ENCODE measurements around the gene CAPN8. TPM values are rescaled to one million over a fixed set of nuclear protein-coding genes. Genes with fewer than 3 reads are reported as not detected.

The CAPN8 gene
- total RNA-seq, 1 experiment from 2014 or later: 0.28 TPM

GRCh38 chr1:223549740-223550139, 115.8 kb downstream of the CAPN8 start:
- Mint-ChIP-seq H3K27me3 (ENCODE audit: low read depth) (no peaks in the 10 kb centered on the region), H3K36me3 (no peaks in the 10 kb centered on the region), H3K27ac (no peak overlapping the region), H3K4me3 (no peak overlapping the region), H3K9me3 (peaks cover 4% of the 10 kb centered on the region; the same call in 1 of the 2 replicates), H3K4me1 (peaks cover 7% of the 10 kb centered on the region)
- no peak for ATAC-seq
- TF ChIP-seq E2F4 (CRISPR knock-in tag; IDR thresholded peaks at IDR 0.05; ENCODE audit: borderline replicate concordance, low read depth) (no peak), FOXJ3 (CRISPR knock-in tag; IDR thresholded peaks at IDR 0.05; ENCODE audit: borderline replicate concordance) (no peak), IRF1 (CRISPR knock-in tag; IDR thresholded peaks at IDR 0.05) (no peak)
- no peak for DNase-seq (ENCODE audit: low spot score)
- ChIA-PET CTCF (interaction anchor here (1.2 to 1.9 kb wide), 7 partner anchors 17 to 416 kb away, joined by 4 to 11 read pairs (median 4); no protein-coding TSS in a partner anchor), POLR2A (interaction anchor here (0.5 kb wide), 1 partner anchor 758 kb away, joined by 3 read pairs; no protein-coding TSS in a partner anchor)

GRCh38 chr1:223547316-223548114, 118.0 kb downstream of the CAPN8 start:
- TF ChIP-seq, protein P1, sequence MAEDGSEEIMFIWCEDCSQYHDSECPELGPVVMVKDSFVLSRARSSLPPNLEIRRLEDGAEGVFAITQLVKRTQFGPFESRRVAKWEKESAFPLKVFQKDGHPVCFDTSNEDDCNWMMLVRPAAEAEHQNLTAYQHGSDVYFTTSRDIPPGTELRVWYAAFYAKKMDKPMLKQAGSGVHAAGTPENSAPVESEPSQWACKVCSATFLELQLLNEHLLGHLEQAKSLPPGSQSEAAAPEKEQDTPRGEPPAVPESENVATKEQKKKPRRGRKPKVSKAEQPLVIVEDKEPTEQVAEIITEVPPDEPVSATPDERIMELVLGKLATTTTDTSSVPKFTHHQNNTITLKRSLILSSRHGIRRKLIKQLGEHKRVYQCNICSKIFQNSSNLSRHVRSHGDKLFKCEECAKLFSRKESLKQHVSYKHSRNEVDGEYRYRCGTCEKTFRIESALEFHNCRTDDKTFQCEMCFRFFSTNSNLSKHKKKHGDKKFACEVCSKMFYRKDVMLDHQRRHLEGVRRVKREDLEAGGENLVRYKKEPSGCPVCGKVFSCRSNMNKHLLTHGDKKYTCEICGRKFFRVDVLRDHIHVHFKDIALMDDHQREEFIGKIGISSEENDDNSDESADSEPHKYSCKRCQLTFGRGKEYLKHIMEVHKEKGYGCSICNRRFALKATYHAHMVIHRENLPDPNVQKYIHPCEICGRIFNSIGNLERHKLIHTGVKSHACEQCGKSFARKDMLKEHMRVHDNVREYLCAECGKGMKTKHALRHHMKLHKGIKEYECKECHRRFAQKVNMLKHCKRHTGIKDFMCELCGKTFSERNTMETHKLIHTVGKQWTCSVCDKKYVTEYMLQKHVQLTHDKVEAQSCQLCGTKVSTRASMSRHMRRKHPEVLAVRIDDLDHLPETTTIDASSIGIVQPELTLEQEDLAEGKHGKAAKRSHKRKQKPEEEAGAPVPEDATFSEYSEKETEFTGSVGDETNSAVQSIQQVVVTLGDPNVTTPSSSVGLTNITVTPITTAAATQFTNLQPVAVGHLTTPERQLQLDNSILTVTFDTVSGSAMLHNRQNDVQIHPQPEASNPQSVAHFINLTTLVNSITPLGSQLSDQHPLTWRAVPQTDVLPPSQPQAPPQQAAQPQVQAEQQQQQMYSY (CRISPR knock-in tag; IDR thresholded peaks at IDR 0.05): no peak
- TF ChIP-seq E2F5 (CRISPR knock-in tag; IDR thresholded peaks at IDR 0.05) (no peak), TEAD1 (CRISPR knock-in tag; IDR thresholded peaks at IDR 0.05) (no peak), RORB (CRISPR knock-in tag; IDR thresholded peaks at IDR 0.05) (no peak), CBFB (CRISPR knock-in tag; IDR thresholded peaks at IDR 0.05; ENCODE audit: low read depth) (no peak), NFE2L1 (CRISPR knock-in tag; IDR thresholded peaks at IDR 0.05) (no peak), HMGA2 (CRISPR knock-in tag; IDR thresholded peaks at IDR 0.05) (no peak), TP53 (CRISPR knock-in tag; IDR thresholded peaks at IDR 0.05) (no peak)
- TF ChIP-seq, protein P2, sequence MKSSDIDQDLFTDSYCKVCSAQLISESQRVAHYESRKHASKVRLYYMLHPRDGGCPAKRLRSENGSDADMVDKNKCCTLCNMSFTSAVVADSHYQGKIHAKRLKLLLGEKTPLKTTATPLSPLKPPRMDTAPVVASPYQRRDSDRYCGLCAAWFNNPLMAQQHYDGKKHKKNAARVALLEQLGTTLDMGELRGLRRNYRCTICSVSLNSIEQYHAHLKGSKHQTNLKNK (CRISPR knock-in tag; IDR thresholded peaks at IDR 0.05): no peak
- CTCF ChIA-PET: interaction anchor here (1.2 to 1.9 kb wide), 2 partner anchors 9 to 123 kb away, joined by 3 to 8 read pairs; no protein-coding TSS in a partner anchor
- Mint-ChIP-seq H3K4me1 (peaks cover 7% of the 10 kb centered on the region), H3K9me3 (peaks cover 4% of the 10 kb centered on the region; the same call in 1 of the 2 replicates), H3K36me3 (no peaks in the 10 kb centered on the region), H3K27me3 (ENCODE audit: low read depth) (no peaks in the 10 kb centered on the region), H3K27ac (no peak overlapping the region), H3K4me3 (no peak overlapping the region)
- no peak for ATAC-seq
- POLR2A ChIA-PET: no interaction called here
- DNase-seq (ENCODE audit: low spot score): no peak

- Mint-ChIP-seq H3K27me3 (ENCODE audit: low read depth) (no peaks in the 10 kb centered on the region), H3K4me1 (0 out of 2 replicates have a peak, but pooled peaks cover 2% of the 10 kb centered on the region), H3K36me3 (no peaks in the 10 kb centered on the region), H3K9me3 (peaks cover 4% of the 10 kb centered on the region; the same call in 1 of the 2 replicates), H3K4me3 (no peak overlapping the region), H3K27ac (no peak overlapping the region)
- CTCF ChIA-PET: interaction anchor here (1.1 to 3.7 kb wide), 3 partner anchors 11 to 138 kb away, joined by 3 to 17 read pairs (median 4); no protein-coding TSS in a partner anchor
- no peak for ATAC-seq
- POLR2A ChIA-PET: interaction anchor here (0.5 kb wide), 1 partner anchor 1581 kb away, joined by 7 read pairs; no protein-coding TSS in a partner anchor
- no peak for DNase-seq (ENCODE audit: low spot score)
- no peak for TF ChIP-seq USF2 (CRISPR knock-in tag; IDR thresholded peaks at IDR 0.05)
- TF ChIP-seq ARID4B (CRISPR knock-in tag; IDR thresholded peaks at IDR 0.05; ENCODE audit: borderline replicate concordance): no peak
- TF ChIP-seq, protein P3, sequence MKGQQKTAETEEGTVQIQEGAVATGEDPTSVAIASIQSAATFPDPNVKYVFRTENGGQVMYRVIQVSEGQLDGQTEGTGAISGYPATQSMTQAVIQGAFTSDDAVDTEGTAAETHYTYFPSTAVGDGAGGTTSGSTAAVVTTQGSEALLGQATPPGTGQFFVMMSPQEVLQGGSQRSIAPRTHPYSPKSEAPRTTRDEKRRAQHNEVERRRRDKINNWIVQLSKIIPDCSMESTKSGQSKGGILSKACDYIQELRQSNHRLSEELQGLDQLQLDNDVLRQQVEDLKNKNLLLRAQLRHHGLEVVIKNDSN (CRISPR knock-in tag; IDR thresholded peaks at IDR 0.05): no peak
- TF ChIP-seq E2F5 (CRISPR knock-in tag; IDR thresholded peaks at IDR 0.05): no peak
Observed at GRCh38 chr1:223545343-223545742, 120.2 kb downstream of the CAPN8 start.
